ENCODE data around the gene PIK3R3.

DNA sequence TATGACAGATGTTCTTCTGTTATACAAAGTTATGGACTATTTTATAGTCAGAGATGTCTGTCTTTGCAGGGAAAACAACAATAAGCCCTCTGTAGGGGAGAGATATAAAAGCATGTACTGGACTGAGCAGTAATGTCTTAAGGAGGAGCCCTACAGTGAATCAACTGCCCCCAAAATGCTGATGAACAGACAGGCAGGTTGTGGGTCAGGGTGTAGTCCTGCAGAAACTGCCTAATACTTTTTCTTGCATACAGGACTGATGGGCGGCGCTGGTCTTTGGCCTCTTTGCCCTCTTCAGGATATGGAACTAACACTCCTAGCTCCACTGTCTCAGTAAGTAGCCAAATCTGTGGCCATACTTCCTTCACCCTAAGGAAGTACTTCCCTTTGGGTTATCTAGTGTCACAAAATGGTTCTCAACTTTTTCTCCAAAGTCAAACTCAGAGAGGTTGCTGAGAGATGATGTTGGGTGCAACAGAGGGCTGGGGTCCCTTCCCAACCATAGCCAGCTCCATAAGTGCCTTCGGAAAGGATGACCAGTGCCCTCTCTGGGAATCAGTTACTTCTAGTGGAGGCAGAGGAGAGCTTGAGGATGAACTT is 129.8 kb downstream of the PIK3R3 start:
- TF ChIP-seq CTCF (IDR thresholded peaks at IDR 0.05; ENCODE audit: poor library complexity) (no peak), EZH2 (IDR thresholded peaks at IDR 0.05; ENCODE audit: borderline replicate concordance) (no peak)

Data from hepatocyte (in vitro differentiated cells).